Vagina (tissue), 2 donors: Measurements from ENCODE around the gene ELMO2. TPM values are rescaled to one million over a fixed set of nuclear protein-coding genes. Genes with fewer than 3 reads are reported as not detected.

Experiments used
- DNase-seq, 2 donors: peaks; one replicate each; pipeline ENCODE4 v3.0.0-alpha.2; 2017; ENCODE audit errors: extremely low spot score in 2 of 2
- H3K27ac ChIP-seq: fragments of 200-600 bp; sonication (generic); one replicate; pipeline ENCODE4 v1.5.1; 2019
- H3K27me3 ChIP-seq: fragments of 200-600 bp; sonication (generic); one replicate; pipeline ENCODE4 v1.5.1; 2019
- H3K36me3 ChIP-seq, 2 donors: fragments of 200-600 bp; sonication (generic); one replicate each; pipeline ENCODE4 v1.5.1; 2017 to 2019
- H3K4me1 ChIP-seq: fragments of 200-600 bp; sonication (generic); one replicate; pipeline ENCODE4 v1.5.1; 2019
- H3K4me3 ChIP-seq, 2 donors: fragments of 200-600 bp; sonication (generic); 1 replicate in 1 of 2; 2 replicates in 1 of 2; pipeline ENCODE4 v1.5.1; 2016 to 2019
- H3K9me3 ChIP-seq: fragments of 200-600 bp; sonication (generic); one replicate; pipeline ENCODE4 v1.5.1; 2019
- CTCF ChIP-seq, 3 experiments: fragments of 450-650 bp in 2 of 3; fragments of 200-600 bp in 1 of 3; sonication (generic) in 1 of 3; IDR thresholded peaks; one replicate each; pipeline ENCODE4 v1.5.1; 2017 to 2019; ENCODE audit warnings: antibody characterized with exemption in 3 of 3, mild to moderate bottlenecking in 2 of 3, moderate library complexity in 2 of 3
- POLR2A ChIP-seq, 2 donors: fragments of 450-650 bp; IDR thresholded peaks; one replicate each; pipeline ENCODE4 v1.6.1; 2017; ENCODE audit warnings: antibody characterized with exemption in 2 of 2, mild to moderate bottlenecking in 2 of 2, moderate library complexity in 2 of 2
- POLR2AphosphoS5 ChIP-seq, 2 donors: sonication (generic); formaldehyde crosslinking; IDR thresholded peaks; one replicate each; pipeline ENCODE4 v1.9.0; 2017; ENCODE audit warnings: antibody characterized with exemption in 2 of 2, mild to moderate bottlenecking in 2 of 2, low read depth in 1 of 2; ENCODE audit not compliant: insufficient read depth in 1 of 2
- intact Hi-C: fragments of 100-400 bp; cut with DNase I; formaldehyde crosslinking; loops from one replicate; pipeline ENCODE4 v1.15.1; 2023
- total RNA-seq: library from RNA; depleted of rRNA; stranded (reverse); fragments of >200 nt; gene quantifications from one replicate; pipeline ENCODE4 v1.2.3, GENCODE V29; 2016

The ELMO2 gene
- total RNA-seq, 1 donor from 2014 or later = 73.9 TPM

DNA sequence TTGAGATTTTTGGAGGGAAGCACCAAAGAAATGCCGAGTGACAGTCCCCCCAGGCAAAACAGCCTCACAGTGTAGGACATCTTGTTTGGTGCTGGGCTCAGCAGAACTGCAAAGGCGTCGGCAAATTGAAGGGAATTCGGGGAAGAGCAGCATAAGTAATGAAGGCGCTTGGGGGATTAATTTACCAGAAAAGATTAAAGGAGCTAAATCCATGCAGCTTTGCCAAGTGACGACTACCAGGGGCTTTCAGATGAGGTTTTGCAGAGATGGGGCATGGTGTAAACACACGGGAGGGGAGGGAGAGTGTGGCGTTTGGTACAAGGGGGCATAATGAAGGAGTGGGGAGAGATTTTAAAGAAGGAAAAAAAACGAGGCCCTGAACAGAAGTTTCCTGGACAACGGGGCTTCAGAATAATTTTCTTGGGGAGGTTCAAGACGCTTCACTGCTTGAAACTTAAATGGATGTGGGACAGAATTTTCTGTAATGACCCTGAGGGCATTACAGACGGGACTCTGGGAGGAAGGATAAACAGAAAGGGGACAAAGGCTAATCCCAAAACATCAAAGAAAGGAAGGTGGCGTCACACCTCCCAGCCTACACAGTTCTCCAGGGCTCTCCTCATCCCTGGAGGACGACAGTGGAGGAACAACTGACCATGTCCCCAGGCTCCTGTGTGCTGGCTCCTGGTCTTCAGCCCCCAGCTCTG lies 52.8 kb downstream of the ELMO2 start:
- H3K36me3 ChIP-seq = peaks cover 0 to 28% of the 10 kb centered on the region in 2 donors
- H3K4me1 ChIP-seq = peaks cover 31% of the 10 kb centered on the region

DNA sequence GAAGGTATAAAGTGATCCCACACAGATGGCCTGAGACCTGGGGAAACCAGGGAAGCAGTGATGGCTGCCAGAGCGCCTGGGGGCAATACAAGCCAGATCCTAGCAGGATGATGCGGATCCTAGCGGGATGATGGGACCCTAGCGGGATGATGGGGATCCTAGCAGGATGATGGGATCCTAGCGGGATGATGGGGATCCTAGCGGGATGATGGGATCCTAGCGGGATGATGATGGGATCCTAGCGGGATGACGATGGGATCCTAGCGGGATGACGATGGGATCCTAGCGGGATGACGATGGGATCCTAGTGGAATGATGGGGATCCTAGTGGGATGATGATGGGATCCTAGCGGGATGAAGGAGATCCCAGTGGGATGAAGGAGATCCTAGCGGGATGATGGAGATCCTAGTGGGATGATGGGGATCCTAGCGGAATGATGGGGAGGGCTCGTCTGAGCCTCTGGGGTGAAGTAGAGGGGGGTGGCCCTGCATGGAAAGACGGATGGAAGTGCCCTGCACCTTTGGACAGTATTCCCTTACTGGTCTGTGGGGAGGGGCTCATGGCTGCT lies 54.0 kb downstream of the ELMO2 start:
- Histone ChIP-seq H3K27ac (no peak overlapping the region), H3K36me3 (peaks cover 0 to 21% of the 10 kb centered on the region in 2 donors), H3K27me3 (no peaks in the 10 kb centered on the region), H3K9me3 (no peaks in the 10 kb centered on the region), H3K4me3 (no peak overlapping the region), H3K4me1 (peaks cover 19% of the 10 kb centered on the region)
- TF ChIP-seq CTCF (IDR thresholded peaks at IDR 0.05) (no peak), POLR2A (IDR thresholded peaks at IDR 0.05) (no peak), POLR2AphosphoS5 (IDR thresholded peaks at IDR 0.05; ENCODE audit: insufficient read depth in 1 of 2, low read depth in 1 of 2) (no peak)
- intact Hi-C loops = no loop called here
- no peak for DNase-seq

More for the DNA sequence above, 52.8 kb downstream of the ELMO2 start:
- intact Hi-C loops = no loop called here
- no peaks in the 10 kb centered on the region for H3K27me3 ChIP-seq
- no peak for DNase-seq
- no peak overlapping the region for H3K4me3 ChIP-seq
- H3K9me3 ChIP-seq = no peaks in the 10 kb centered on the region
- H3K27ac ChIP-seq = no peak overlapping the region
- TF ChIP-seq CTCF (IDR thresholded peaks at IDR 0.05) (no peak), POLR2AphosphoS5 (IDR thresholded peaks at IDR 0.05; ENCODE audit: insufficient read depth in 1 of 2, low read depth in 1 of 2) (no peak), POLR2A (IDR thresholded peaks at IDR 0.05) (no peak)

- no peak overlapping the region for H3K27ac ChIP-seq
These were observed 54.9 kb downstream of the ELMO2 start for GRCh38 chr20:46351357-46352058.

GRCh38 chr20:46350986-46351267 lies 55.5 kb downstream of the ELMO2 start:
- TF ChIP-seq POLR2A (IDR thresholded peaks at IDR 0.05) (no peak), CTCF (IDR thresholded peaks at IDR 0.05) (no peak), POLR2AphosphoS5 (IDR thresholded peaks at IDR 0.05; ENCODE audit: insufficient read depth in 1 of 2, low read depth in 1 of 2) (no peak)
- H3K4me3 ChIP-seq = no peak overlapping the region
- no peaks in the 10 kb centered on the region for H3K27me3 ChIP-seq
- no peaks in the 10 kb centered on the region for H3K9me3 ChIP-seq
- H3K36me3 ChIP-seq = peaks cover 0 to 21% of the 10 kb centered on the region in 2 donors
- no peak overlapping the region for H3K27ac ChIP-seq
- H3K4me1 ChIP-seq = peaks cover 4% of the 10 kb centered on the region
- intact Hi-C loops = no loop called here
- DNase-seq = no peak

More at GRCh38 chr20:46351357-46352058, 54.9 kb downstream of the ELMO2 start:
- Histone ChIP-seq H3K36me3 (peaks cover 0 to 21% of the 10 kb centered on the region in 2 donors), H3K9me3 (no peaks in the 10 kb centered on the region), H3K27me3 (no peaks in the 10 kb centered on the region), H3K4me1 (peaks cover 10% of the 10 kb centered on the region), H3K4me3 (no peak overlapping the region)
- TF ChIP-seq POLR2A (IDR thresholded peaks at IDR 0.05) (no peak), CTCF (IDR thresholded peaks at IDR 0.05) (no peak), POLR2AphosphoS5 (IDR thresholded peaks at IDR 0.05; ENCODE audit: insufficient read depth in 1 of 2, low read depth in 1 of 2) (no peak)
- no peak for DNase-seq
- intact Hi-C loops = no loop called here
